H1 (cell line): ENCODE results near the gene FAM227B. TPM values are rescaled to one million over a fixed set of nuclear protein-coding genes. Genes with fewer than 3 reads are reported as not detected.

Experiments
- CTCF ChIA-PET: fragments of 300-600 bp; sonication (Branson Sonifier 250); formaldehyde crosslinking; loops from one replicate; lab custom pipeline; 2021; ENCODE audit not compliant: partially characterized antibody; lab: Charles Lee
- POLR2A ChIA-PET: fragments of 300-600 bp; sonication (Branson Sonifier 250); formaldehyde crosslinking; loops from one replicate; lab custom pipeline; 2021; ENCODE audit warnings: inconsistent platforms; ENCODE audit not compliant: partially characterized antibody; lab: Charles Lee
- DNase-seq, 2 experiments: peaks; one replicate each; pipeline versions ENCODE4 v3.0.0 to v3.0.0-alpha.2; 2010 to 2022; ENCODE audit warnings: low spot score in 2 of 2, low read depth in 1 of 2, mixed read lengths in 1 of 2
- FAIRE-seq: peaks from 2 replicates; lab custom pipeline; 2011; peaks lifted over from hg19 to GRCh38; lab: Jason Lieb, UNC
- H2AFZ ChIP-seq: 2 replicates; pipeline ENCODE4 v1.8.1; 2012; ENCODE audit warnings: low read length, inconsistent platforms
- H2AK5ac ChIP-seq: 2 replicates; pipeline ENCODE4 v1.6.1; 2013; ENCODE audit warnings: low read depth, low read length
- H2BK120ac ChIP-seq: replicated peaks from 2 replicates; pipeline ENCODE3; 2013; ENCODE audit warnings: low read depth, low read length, inconsistent platforms
- H2BK12ac ChIP-seq: 2 replicates; pipeline ENCODE4 v1.6.1; 2013; ENCODE audit warnings: low read depth, low read length
- H2BK15ac ChIP-seq: 2 replicates; pipeline ENCODE4 v1.6.1; 2013; ENCODE audit warnings: low read length
- H2BK20ac ChIP-seq: 2 replicates; pipeline ENCODE4 v1.6.1; 2013; ENCODE audit warnings: low read length
- H2BK5ac ChIP-seq: 2 replicates; pipeline ENCODE4 v1.6.1; 2013; ENCODE audit warnings: low read depth, low read length
- H3K14ac ChIP-seq: 2 replicates; pipeline ENCODE4 v1.6.1; 2013; ENCODE audit warnings: inconsistent platforms; ENCODE audit not compliant: insufficient read length
- H3K18ac ChIP-seq: 2 replicates; pipeline ENCODE4 v1.6.1; 2013; ENCODE audit warnings: low read length; ENCODE audit errors: extremely low read depth
- H3K23ac ChIP-seq: 2 replicates; pipeline ENCODE4 v1.6.1; 2013; ENCODE audit warnings: inconsistent platforms; ENCODE audit not compliant: insufficient read length
- H3K23me2 ChIP-seq: 2 replicates; pipeline ENCODE4 v1.6.1; 2013; ENCODE audit warnings: low read depth, low read length
- H3K27ac ChIP-seq: 2 replicates; pipeline ENCODE4 v1.6.1; 2011; ENCODE audit warnings: low read depth, low read length, inconsistent platforms
- H3K27me3 ChIP-seq, 4 experiments: replicated peaks in 1 of 4; 1 replicate in 1 of 4; 2 replicates in 3 of 4; pipeline versions ENCODE4 v1.6.1 to v1.8.1; 2011 to 2013; ENCODE audit warnings: low read length in 3 of 4, mild to moderate bottlenecking in 3 of 4, inconsistent platforms in 2 of 4, mixed read lengths in 2 of 4, moderate library complexity in 1 of 4; ENCODE audit not compliant: control insufficient read depth in 3 of 4, insufficient read depth in 3 of 4; ENCODE audit errors: extremely low read depth in 1 of 4
- H3K36me3 ChIP-seq, 4 experiments: 2 replicates each; pipeline versions ENCODE4 v1.6.1 to v1.8.1; 2011 to 2013; ENCODE audit warnings: mild to moderate bottlenecking in 4 of 4, low read length in 3 of 4, moderate library complexity in 2 of 4, control low read depth in 1 of 4, inconsistent platforms in 1 of 4; ENCODE audit not compliant: insufficient read depth in 4 of 4, control insufficient read depth in 2 of 4
- H3K4ac ChIP-seq: replicated peaks from 2 replicates; pipeline ENCODE3; 2013; ENCODE audit warnings: low read length, low read depth, mixed read lengths, inconsistent platforms; ENCODE audit not compliant: insufficient read length
- H3K4me1 ChIP-seq, 4 experiments: replicated peaks in 1 of 4; 1 replicate in 1 of 4; 2 replicates in 3 of 4; pipeline versions ENCODE4 v1.6.1 to v1.8.1; 2011 to 2013; ENCODE audit warnings: low read length in 3 of 4, inconsistent platforms in 2 of 4, mixed read lengths in 1 of 4; ENCODE audit not compliant: insufficient read depth in 4 of 4, control insufficient read depth in 3 of 4
- H3K4me2 ChIP-seq, 2 experiments: 2 replicates each; pipeline versions ENCODE4 v1.6.1 to v1.8.1; 2011 to 2013; ENCODE audit warnings: low read depth in 2 of 2, low read length in 2 of 2, control low read depth in 1 of 2, inconsistent platforms in 1 of 2, mild to moderate bottlenecking in 1 of 2; ENCODE audit not compliant: insufficient read depth in 1 of 2
- H3K4me3 ChIP-seq, 4 experiments: fragments of 200-600, 300-600 bp in 1 of 4; sonication (generic), shearing (Covaris generic), sonication (Bioruptor Twin) in 1 of 4; 2 replicates each; pipeline versions ENCODE4 v1.5.1 to v1.8.1; 2011 to 2016; ENCODE audit warnings: low read length in 4 of 4, low read depth in 3 of 4, control low read depth in 2 of 4, inconsistent platforms in 2 of 4, mild to moderate bottlenecking in 2 of 4, mixed read lengths in 1 of 4, moderate library complexity in 1 of 4; ENCODE audit not compliant: insufficient read depth in 2 of 4; ENCODE audit errors: extremely low read depth in 1 of 4
- H3K56ac ChIP-seq: replicated peaks from 2 replicates; pipeline ENCODE3; 2013; ENCODE audit warnings: low read depth, mild to moderate bottlenecking, mixed read lengths, low read length, inconsistent platforms; ENCODE audit not compliant: insufficient read length
- H3K79me1 ChIP-seq: 2 replicates; pipeline ENCODE4 v1.6.1; 2013; ENCODE audit warnings: low read depth, low read length, control low read depth
- H3K79me2 ChIP-seq, 2 experiments: 2 replicates each; pipeline versions ENCODE4 v1.6.1 to v1.8.1; 2012 to 2013; ENCODE audit warnings: low read length in 2 of 2, mild to moderate bottlenecking in 2 of 2, inconsistent platforms in 1 of 2; ENCODE audit not compliant: insufficient read depth in 2 of 2, control insufficient read depth in 1 of 2
- H3K9ac ChIP-seq, 4 experiments: replicated peaks in 1 of 4; 1 replicate in 1 of 4; 2 replicates in 3 of 4; pipeline versions ENCODE4 v1.6.1 to v1.8.1; 2011 to 2013; ENCODE audit warnings: low read depth in 3 of 4, low read length in 3 of 4, control low read depth in 2 of 4, mild to moderate bottlenecking in 2 of 4, moderate library complexity in 2 of 4, inconsistent platforms in 1 of 4; ENCODE audit errors: extremely low read depth in 1 of 4
- H3K9me3 ChIP-seq, 2 experiments: 2 replicates each; pipeline versions ENCODE4 v1.6.1 to v1.8.1; 2012 to 2013; ENCODE audit warnings: mild to moderate bottlenecking in 2 of 2, moderate library complexity in 2 of 2, control low read depth in 1 of 2, inconsistent platforms in 1 of 2, low read depth in 1 of 2, low read length in 1 of 2, mixed read lengths in 1 of 2; ENCODE audit not compliant: insufficient read depth in 2 of 2
- H4K20me1 ChIP-seq, 2 experiments: replicated peaks in 1 of 2; 2 replicates each; pipeline versions ENCODE3 to v1.8.1; 2011 to 2013; ENCODE audit warnings: inconsistent platforms in 2 of 2, low read length in 2 of 2, mild to moderate bottlenecking in 1 of 2; ENCODE audit not compliant: insufficient read depth in 2 of 2, control insufficient read depth in 1 of 2
- H4K5ac ChIP-seq: 2 replicates; pipeline ENCODE4 v1.6.1; 2013; ENCODE audit warnings: low read length, low read depth, mixed read lengths, inconsistent platforms; ENCODE audit not compliant: insufficient read length
- H4K8ac ChIP-seq: 2 replicates; pipeline ENCODE4 v1.8.0; 2013; ENCODE audit warnings: mild to moderate bottlenecking, moderate library complexity, low read length, inconsistent platforms; ENCODE audit not compliant: insufficient read depth; ENCODE audit errors: extremely low read depth
- H4K91ac ChIP-seq: replicated peaks from 2 replicates; pipeline ENCODE3; 2013; ENCODE audit warnings: low read length, mixed read lengths, inconsistent platforms; ENCODE audit not compliant: insufficient read length
- KDM1A ChIP-seq: fragments of 200-600, 300-600 bp; sonication (generic); IDR thresholded peaks from 2 replicates; pipeline ENCODE4 v1.7.1; 2016; ENCODE audit warnings: mild to moderate bottlenecking, low read length, borderline replicate concordance
- SIN3A ChIP-seq, 2 experiments: IDR thresholded peaks in 1 of 2; conservative IDR thresholded peaks in 1 of 2; 2 replicates each; pipeline ENCODE4 v1.6.1; 2011 to 2012; ENCODE audit warnings: low read length in 2 of 2, improper control_type of control experiment in 1 of 2, low read depth in 1 of 2, mild to moderate bottlenecking in 1 of 2
- TAF1 ChIP-seq: IDR thresholded peaks from 2 replicates; pipeline ENCODE4 v1.6.1; 2011; ENCODE audit warnings: mild to moderate bottlenecking, low read depth, low read length
- WGBS, 2 experiments: shearing (Covaris generic) in 1 of 2; methylation state at CpG; one replicate each; pipeline versions ENCODE4 v1.1.6 to v1.1.7; 2013 to 2015; ENCODE audit warnings: low lambda C conversion rate in 2 of 2, mixed read lengths in 2 of 2, inconsistent platforms in 1 of 2, low coverage in 1 of 2, missing lambda C conversion rate in 1 of 2; ENCODE audit not compliant: insufficient replicate concordance in 2 of 2, insufficient coverage in 1 of 2, insufficient read length in 1 of 2; ENCODE audit errors: extremely low coverage in 1 of 2, missing lambda C conversion rate in 1 of 2; 5-methylcytosine and 5-hydroxymethylcytosine counted together
- polyA plus RNA-seq, 7 experiments: library from polyadenylated mRNA; depleted of rRNA in 3 of 7; stranded (reverse) in 5 of 7; unstranded in 2 of 7; fragments of >200 nt in 5 of 7; fragments of 200-250 nt in 2 of 7; gene quantifications; 1 replicate in 5 of 7; 2 replicates in 1 of 7; 4 replicates in 1 of 7; pipeline versions ENCODE4 v1.2.1 to v1.2.3, GENCODE V29; 2011 to 2013; ENCODE audit warnings: missing spikeins in 2 of 7, mixed read lengths in 2 of 7
- total RNA-seq: library from RNA; stranded (reverse); fragmentation: NEBNext Ultra II Directional; extraction: Animal tissue kit (Norgen Biotek cat#: 25700); gene quantifications from 2 replicates; pipeline ENCODE4 v1.2.1, GENCODE V29; 2021

Gene FAM227B
- total and polyA plus RNA-seq, 2 of the 8 experiments (the other 6 are each of a cell fraction or from before 2014, with no cell fraction given): 4.0 to 6.5 TPM

GRCh38 chr15:49323207-49323606 lies 297.4 kb downstream of the FAM227B start:
- H3K36me3 ChIP-seq: peaks cover 0 to 3% (median 0%) of the 10 kb centered on the region in 4 experiments; a peak in 1 of 8 replicates
- H2BK5ac ChIP-seq: peak overlapping the region; percentile 66; the same call in 1 of the 2 replicates
- peak overlapping the region; percentile 4 for H4K91ac ChIP-seq
- no peak overlapping the region for H2AFZ ChIP-seq
- H4K20me1 ChIP-seq: no peaks in the 10 kb centered on the region
- peak overlapping the region; percentile 91 for H2AK5ac ChIP-seq
- POLR2A ChIA-PET: no interaction called here
- peaks cover 0 to 21% (median 6%) of the 10 kb centered on the region in 4 experiments; a peak in 4 of 7 replicates for H3K4me1 ChIP-seq
- no peak overlapping the region for H3K4ac ChIP-seq
- no peak overlapping the region for H2BK120ac ChIP-seq
- H3K27me3 ChIP-seq: no peaks in the 10 kb centered on the region
- no peak overlapping the region for H3K23ac ChIP-seq
- H3K23me2 ChIP-seq: no peaks in the 10 kb centered on the region
- H3K79me2 ChIP-seq: no peaks in the 10 kb centered on the region; a peak in 1 of 4 replicates
- CTCF ChIA-PET: interaction anchor here (1.0 to 1.4 kb wide), 2 partner anchors 10 to 47 kb away, joined by 3 to 4 read pairs; no protein-coding TSS in a partner anchor
- FAIRE-seq (no peak), DNase-seq (no peak)
- WGBS, 2 experiments: 86% methylated on average over 1 of the region's 1 CpG; no CpG with 5 or more reads in 1 of the 2 experiments
- no peak overlapping the region for H4K8ac ChIP-seq
- no peak overlapping the region for H3K18ac ChIP-seq
- H3K14ac ChIP-seq: no peak overlapping the region
- no peak overlapping the region for H3K4me3 ChIP-seq
- H4K5ac ChIP-seq: no peak overlapping the region
- no peak overlapping the region for H3K9ac ChIP-seq
- no peak overlapping the region for H3K27ac ChIP-seq
- H3K9me3 ChIP-seq: no peaks in the 10 kb centered on the region
- peak overlapping the region; percentile 93; the same call in 1 of the 2 replicates for H2BK15ac ChIP-seq
- H2BK12ac ChIP-seq: peak overlapping the region; percentile 88; the same call in 1 of the 2 replicates
- H3K79me1 ChIP-seq: no peaks in the 10 kb centered on the region
- H3K4me2 ChIP-seq: no peak overlapping the region
- 0 out of 2 replicates have a peak overlapping the region, but pooled peaks have one; percentile 87 for H2BK20ac ChIP-seq
- H3K56ac ChIP-seq: no peak overlapping the region
- TF ChIP-seq KDM1A (no peak), TAF1 (no peak), SIN3A (conservative IDR thresholded peaks at IDR 0.05 in 1 of 2, IDR thresholded peaks at IDR 0.05 in 1 of 2; ENCODE audit: low read depth in 1 of 2, low read length in 2 of 2) (no peak)
